Brain microvascular endothelial cell (primary cell): ENCODE data around the gene DSP.

Experiments
- DNase-seq: peaks from one replicate; pipeline ENCODE4 v3.0.0-alpha.2; 2020
- H3K27ac ChIP-seq: fragments of 250-450 bp; sonication (Bioruptor Pico); 2 replicates; pipeline ENCODE4 v1.5.1; 2020; ENCODE audit warnings: mild to moderate bottlenecking, moderate library complexity
- H3K27me3 ChIP-seq: fragments of 250-450 bp; sonication (Bioruptor Pico); replicated peaks from 2 replicates; pipeline ENCODE4 v1.5.1; 2020; ENCODE audit warnings: mild to moderate bottlenecking
- H3K36me3 ChIP-seq: fragments of 250-450 bp; sonication (Bioruptor Pico); replicated peaks from 2 replicates; pipeline ENCODE4 v1.5.1; 2020; ENCODE audit warnings: mild to moderate bottlenecking
- H3K4me3 ChIP-seq: 2 replicates; pipeline ENCODE4 v1.5.1; 2011; ENCODE audit warnings: low read depth, mild to moderate bottlenecking, control low read depth, low read length, moderate library complexity
- CTCF ChIP-seq: IDR thresholded peaks from 2 replicates; pipeline ENCODE4 v1.5.1; 2011; ENCODE audit warnings: low read depth, mild to moderate bottlenecking, moderate library complexity, low read length, control low read depth, inconsistent platforms; ENCODE audit errors: missing control alignments
- in situ Hi-C: cut with HindIII; loops from 2 replicates; pipeline ENCODE4 v1.10.0; 2017; ENCODE audit warnings: low sequenced_read_pairs, low pct_ligation_motif_present

The DSP gene

GRCh38 chr6:7529141-7529540, 12.3 kb upstream of the DSP start:
- H3K36me3 ChIP-seq: no peaks in the 10 kb centered on the region
- no peak overlapping the region for H3K4me3 ChIP-seq
- no peaks in the 10 kb centered on the region for H3K27me3 ChIP-seq
- no peak for TF ChIP-seq CTCF
- DNase-seq: no peak
- in situ Hi-C loops: no loop called here
- H3K27ac ChIP-seq: peak overlapping the region; percentile 92

- in situ Hi-C loops: no loop called here
- Histone ChIP-seq H3K27me3 (no peaks in the 10 kb centered on the region), H3K4me3 (no peak overlapping the region), H3K36me3 (no peaks in the 10 kb centered on the region), H3K27ac (no peak overlapping the region)
- no peak for TF ChIP-seq CTCF
- no peak for DNase-seq
These were observed 9.2 kb upstream of the DSP start for GRCh38 chr6:7532232-7532631.

- H3K4me3 ChIP-seq: no peak overlapping the region
These were observed 8.7 kb upstream of the DSP start for GRCh38 chr6:7532821-7533220.

GRCh38 chr6:7534192-7534591, 7.3 kb upstream of the DSP start:
- no peaks in the 10 kb centered on the region for H3K36me3 ChIP-seq
- H3K27me3 ChIP-seq: no peaks in the 10 kb centered on the region
- no peak overlapping the region for H3K27ac ChIP-seq
- DNase-seq: no peak
- TF ChIP-seq CTCF: no peak
- no peak overlapping the region for H3K4me3 ChIP-seq
- in situ Hi-C loops: no loop called here

More at GRCh38 chr6:7532821-7533220, 8.7 kb upstream of the DSP start:
- no peaks in the 10 kb centered on the region for H3K27me3 ChIP-seq
- no peak for TF ChIP-seq CTCF
- in situ Hi-C loops: no loop called here
- no peak for DNase-seq
- no peak overlapping the region for H3K27ac ChIP-seq
- H3K36me3 ChIP-seq: no peaks in the 10 kb centered on the region

- Histone ChIP-seq H3K27ac (peak overlapping the region; percentile 71), H3K27me3 (no peaks in the 10 kb centered on the region), H3K4me3 (no peak overlapping the region), H3K36me3 (no peaks in the 10 kb centered on the region)
- TF ChIP-seq CTCF: no peak
- peak; percentile 48 for DNase-seq
- in situ Hi-C loops: no loop called here
These were observed 6.0 kb upstream of the DSP start for GRCh38 chr6:7535498-7535897.

GRCh38 chr6:7537565-7538174, 3.8 kb upstream of the DSP start:
- H3K4me3 ChIP-seq: no peak overlapping the region
- H3K27ac ChIP-seq: no peak overlapping the region
- H3K27me3 ChIP-seq: no peaks in the 10 kb centered on the region
- TF ChIP-seq CTCF: no peak
- H3K36me3 ChIP-seq: no peaks in the 10 kb centered on the region
- in situ Hi-C loops: no loop called here
- DNase-seq: no peak
